Endothelial cell of umbilical vein (primary cell): ENCODE data around the gene C1QBP. TPM values are rescaled to one million over a fixed set of nuclear protein-coding genes. Genes with fewer than 3 reads are reported as not detected.

ENCODE experiments used
- BruUV-seq: library from RNA; stranded (reverse); fragments of 400-500 nt; replicated peaks from 2 replicates; lab custom pipeline; 2021; lab: Mats Ljungman, UMichigan
- CTCF ChIA-PET: fragments of 300-600, 350-600 bp; sonication (Branson Sonifier 250); formaldehyde crosslinking; loops from one replicate; lab custom pipeline; 2021; ENCODE audit warnings: antibody characterized with exemption, inconsistent platforms; lab: Charles Lee
- POLR2A ChIA-PET: fragments of 300-600, 350-600 bp; sonication (Branson Sonifier 250); formaldehyde crosslinking; loops from one replicate; lab custom pipeline; 2021; ENCODE audit warnings: antibody characterized with exemption, inconsistent platforms; lab: Charles Lee
- DNase-seq: peaks from one replicate; pipeline ENCODE4 v3.0.0-alpha.2; 2011; ENCODE audit warnings: low read depth, low spot score
- FAIRE-seq: peaks from 2 replicates; lab custom pipeline; 2011; peaks lifted over from hg19 to GRCh38; lab: Jason Lieb, UNC
- H2AFZ ChIP-seq: 2 replicates; pipeline ENCODE4 v1.6.0; 2012; ENCODE audit warnings: low read depth, low read length, control low read depth, inconsistent platforms
- H3K27ac ChIP-seq: 2 replicates; pipeline ENCODE4 v1.5.1; 2011; ENCODE audit warnings: low read depth, mild to moderate bottlenecking, control low read depth, low read length, moderate library complexity; ENCODE audit not compliant: insufficient read depth
- H3K27me3 ChIP-seq, 2 experiments: 2 replicates each; pipeline versions ENCODE4 v1.6.0 to v1.6.1; 2011; ENCODE audit warnings: low read length in 2 of 2, mixed read lengths in 1 of 2; ENCODE audit not compliant: control insufficient read depth in 2 of 2, insufficient read depth in 2 of 2
- H3K36me3 ChIP-seq, 2 experiments: 2 replicates in 1 of 2; 3 replicates in 1 of 2; pipeline ENCODE4 v1.5.1; 2011; ENCODE audit warnings: low read length in 2 of 2, mild to moderate bottlenecking in 1 of 2, moderate library complexity in 1 of 2; ENCODE audit not compliant: control insufficient read depth in 2 of 2, insufficient read depth in 2 of 2; ENCODE audit errors: extremely low read depth in 1 of 2
- H3K4me1 ChIP-seq: 3 replicates; pipeline ENCODE4 v1.5.1; 2011; ENCODE audit warnings: mild to moderate bottlenecking, low read length; ENCODE audit not compliant: control insufficient read depth, insufficient read depth; ENCODE audit errors: extremely low read depth
- H3K4me2 ChIP-seq: 2 replicates; pipeline ENCODE4 v1.6.1; 2011; ENCODE audit warnings: low read length, control low read depth, mixed read lengths; ENCODE audit not compliant: insufficient read depth
- H3K4me3 ChIP-seq, 3 experiments: fragments of 200-600 bp in 1 of 3; sonication (generic), shearing (Covaris generic) in 1 of 3; replicated peaks in 1 of 3; 2 replicates each; pipeline ENCODE4 v1.5.1; 2011 to 2016; ENCODE audit warnings: control low read depth in 3 of 3, low read length in 3 of 3, mild to moderate bottlenecking in 2 of 3, inconsistent platforms in 1 of 3, low read depth in 1 of 3, moderate library complexity in 1 of 3; ENCODE audit not compliant: insufficient read depth in 1 of 3
- H3K79me2 ChIP-seq: 2 replicates; pipeline ENCODE4 v1.6.0; 2012; ENCODE audit warnings: low read length, inconsistent platforms; ENCODE audit not compliant: control insufficient read depth, insufficient read depth
- H3K9ac ChIP-seq: replicated peaks from 2 replicates; pipeline ENCODE3; 2011; ENCODE audit warnings: low read length, control low read depth; ENCODE audit not compliant: insufficient read depth; ENCODE audit errors: extremely low read depth
- H3K9me1 ChIP-seq: replicated peaks from 3 replicates; pipeline ENCODE4 v1.6.0; 2011; ENCODE audit warnings: mild to moderate bottlenecking, low read length; ENCODE audit not compliant: control insufficient read depth, insufficient read depth; ENCODE audit errors: extremely low read depth
- H3K9me3 ChIP-seq: replicated peaks from 2 replicates; pipeline ENCODE4 v1.5.1; 2012; ENCODE audit warnings: low read length, inconsistent platforms; ENCODE audit not compliant: control insufficient read depth, insufficient read depth
- H4K20me1 ChIP-seq: replicated peaks from 2 replicates; pipeline ENCODE3; 2011; ENCODE audit warnings: mild to moderate bottlenecking, low read length; ENCODE audit not compliant: control insufficient read depth, insufficient read depth; ENCODE audit errors: extremely low read depth
- EZH2 ChIP-seq: IDR thresholded peaks from 2 replicates; pipeline ENCODE4 v1.6.1; 2012; ENCODE audit warnings: borderline replicate concordance, low read depth, mild to moderate bottlenecking, moderate library complexity, low read length, inconsistent platforms; ENCODE audit not compliant: severe bottlenecking
- FOS ChIP-seq: IDR thresholded peaks from 2 replicates; pipeline ENCODE4 v1.6.1; 2011; ENCODE audit warnings: mild to moderate bottlenecking, low read length, moderate library complexity, borderline replicate concordance; ENCODE audit not compliant: insufficient read depth
- GATA2 ChIP-seq: IDR thresholded peaks from 2 replicates; pipeline ENCODE4 v1.7.0; 2011; ENCODE audit warnings: low read depth, mild to moderate bottlenecking, moderate library complexity, mixed read lengths, low read length; ENCODE audit not compliant: insufficient read length, insufficient read depth
- JUN ChIP-seq: IDR thresholded peaks from 2 replicates; pipeline ENCODE4 v1.6.1; 2011; ENCODE audit warnings: borderline replicate concordance, low read depth; ENCODE audit not compliant: insufficient read length, insufficient read depth
- MAX ChIP-seq: IDR thresholded peaks from 2 replicates; pipeline ENCODE4 v1.6.1; 2011; ENCODE audit not compliant: insufficient read depth, insufficient read length
- MYC ChIP-seq: IDR thresholded peaks from one replicate; pipeline ENCODE4 v1.6.1; 2011; ENCODE audit warnings: mild to moderate bottlenecking, low read depth, low read length
- POLR2A ChIP-seq: IDR thresholded peaks from 2 replicates; pipeline ENCODE4 v1.6.1; 2012; ENCODE audit warnings: low read depth, mild to moderate bottlenecking, control low read depth, low read length
- POLR2AphosphoS5 ChIP-seq: IDR thresholded peaks from 2 replicates; pipeline ENCODE4 v1.6.1; 2012; ENCODE audit warnings: low read depth, mild to moderate bottlenecking, control low read depth, low read length, moderate library complexity; ENCODE audit not compliant: insufficient read depth
- dilution Hi-C: fragments of 300-500 bp; cut with MboI; formaldehyde crosslinking; loops from one replicate; pipeline ENCODE4 v1.15.0; 2019; ENCODE audit warnings: low sequenced_read_pairs; ENCODE audit not compliant: extremely low pct_ligation_motif_present
- intact Hi-C: fragments of 100-400 bp; cut with micrococcal nuclease; formaldehyde crosslinking; loops from one replicate; pipeline ENCODE4 v1.10.0; 2022
- polyA plus RNA-seq, 4 experiments: library from polyadenylated mRNA; depleted of rRNA in 3 of 4; stranded (reverse) in 3 of 4; unstranded in 1 of 4; fragments of >200 nt; gene quantifications; 2 replicates each; pipeline versions ENCODE4 v1.2.1 to v1.2.3, GENCODE V29; 2011 to 2012; ENCODE audit warnings: missing spikeins in 1 of 4
- total RNA-seq: library from RNA; stranded (reverse); gene quantifications from 2 replicates; pipeline ENCODE4 v1.2.3, GENCODE V29; 2021
- TF ChIP-seq, protein P1 (sequence below), 2 donors: IDR thresholded peaks; 1 replicate in 1 of 2; 2 replicates in 1 of 2; pipeline ENCODE4 v1.5.1; 2011; ENCODE audit warnings: low read length in 2 of 2, mild to moderate bottlenecking in 2 of 2, moderate library complexity in 2 of 2, control low read depth in 1 of 2, inconsistent platforms in 1 of 2, low read depth in 1 of 2; ENCODE audit not compliant: insufficient read depth in 1 of 2; ENCODE audit errors: extremely low read depth in 1 of 2

C1QBP gene
- total and polyA plus RNA-seq, 2 donors (not counting 3 experiments of a cell fraction or from before 2014, with no cell fraction given): 144 to 218 TPM

DNA sequence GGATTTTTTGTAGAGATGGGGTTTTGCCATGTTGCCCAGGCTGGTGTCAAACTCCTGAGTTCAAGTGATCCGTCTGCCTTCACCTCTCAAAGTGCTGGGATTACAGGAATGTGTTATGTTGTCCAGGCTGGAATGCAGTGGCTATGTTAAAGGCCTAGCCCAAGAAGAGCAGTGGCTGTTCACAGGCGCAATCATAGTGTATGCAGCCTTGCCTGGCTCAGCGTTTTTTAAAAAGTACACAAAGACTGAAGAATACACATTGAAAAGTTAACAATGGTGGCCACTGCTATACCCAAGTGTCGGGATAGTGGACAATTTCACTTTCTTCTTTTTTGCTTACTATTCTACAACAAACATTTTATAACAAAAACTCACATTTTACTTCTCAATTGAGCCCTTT, 40.0 kb upstream of the C1QBP start:
- Histone ChIP-seq H3K9me3 (no peaks in the 10 kb centered on the region), H3K4me2 (no peak overlapping the region), H3K36me3 (peaks cover 25 to 45% of the 10 kb centered on the region in 2 experiments), H3K4me1 (no peaks in the 10 kb centered on the region), H4K20me1 (no peaks in the 10 kb centered on the region), H3K27ac (no peak overlapping the region), H3K27me3 (no peaks in the 10 kb centered on the region), H3K9ac (no peak overlapping the region), H3K9me1 (no peaks in the 10 kb centered on the region), H2AFZ (no peak overlapping the region), H3K4me3 (no peak overlapping the region), H3K79me2 (peaks cover 24% of the 10 kb centered on the region)
- no peak for TF ChIP-seq GATA2
- ChIA-PET CTCF (interaction anchor here (1.3 kb wide), 1 partner anchor 40 kb away, joined by 4 read pairs; the partner anchor contains the start of gene C1QBP), POLR2A (no interaction called here)
- intact Hi-C loops (no loop called here), dilution Hi-C loops (no loop called here)
- FAIRE-seq (no peak), DNase-seq (no peak)
- no TSS peak for BruUV-seq

DNA sequence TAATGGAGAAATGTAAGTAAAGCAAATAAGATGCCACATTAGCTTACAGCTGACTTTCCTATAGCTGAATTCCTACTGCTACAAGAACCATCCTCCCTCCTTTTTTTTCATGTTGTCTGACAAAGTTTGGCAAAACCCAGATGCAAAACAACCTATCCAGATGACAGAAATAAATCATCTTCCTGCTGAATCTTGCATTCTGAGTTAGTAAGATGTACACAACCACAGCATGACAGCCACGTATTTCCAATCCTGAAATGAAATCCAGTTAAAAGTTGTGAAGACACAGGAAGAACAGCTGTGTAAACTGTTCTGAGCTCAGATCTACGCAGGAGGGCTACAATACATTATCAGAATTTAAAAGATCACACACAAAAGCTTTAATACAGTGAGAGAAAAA, 35.0 kb upstream of the C1QBP start:
- Histone ChIP-seq H3K36me3 (peaks cover 15 to 28% of the 10 kb centered on the region in 2 experiments), H3K9ac (no peak overlapping the region), H3K27me3 (no peaks in the 10 kb centered on the region), H3K27ac (no peak overlapping the region), H3K4me1 (no peaks in the 10 kb centered on the region), H3K4me3 (no peak overlapping the region), H3K4me2 (no peak overlapping the region), H4K20me1 (no peaks in the 10 kb centered on the region), H3K9me1 (no peaks in the 10 kb centered on the region), H3K9me3 (no peaks in the 10 kb centered on the region), H3K79me2 (peaks cover 2% of the 10 kb centered on the region), H2AFZ (no peak overlapping the region)
- dilution Hi-C loops (no loop called here), intact Hi-C loops (no loop called here)
- no peak for TF ChIP-seq EZH2
- no peak for TF ChIP-seq FOS
- TF ChIP-seq, protein P1, sequence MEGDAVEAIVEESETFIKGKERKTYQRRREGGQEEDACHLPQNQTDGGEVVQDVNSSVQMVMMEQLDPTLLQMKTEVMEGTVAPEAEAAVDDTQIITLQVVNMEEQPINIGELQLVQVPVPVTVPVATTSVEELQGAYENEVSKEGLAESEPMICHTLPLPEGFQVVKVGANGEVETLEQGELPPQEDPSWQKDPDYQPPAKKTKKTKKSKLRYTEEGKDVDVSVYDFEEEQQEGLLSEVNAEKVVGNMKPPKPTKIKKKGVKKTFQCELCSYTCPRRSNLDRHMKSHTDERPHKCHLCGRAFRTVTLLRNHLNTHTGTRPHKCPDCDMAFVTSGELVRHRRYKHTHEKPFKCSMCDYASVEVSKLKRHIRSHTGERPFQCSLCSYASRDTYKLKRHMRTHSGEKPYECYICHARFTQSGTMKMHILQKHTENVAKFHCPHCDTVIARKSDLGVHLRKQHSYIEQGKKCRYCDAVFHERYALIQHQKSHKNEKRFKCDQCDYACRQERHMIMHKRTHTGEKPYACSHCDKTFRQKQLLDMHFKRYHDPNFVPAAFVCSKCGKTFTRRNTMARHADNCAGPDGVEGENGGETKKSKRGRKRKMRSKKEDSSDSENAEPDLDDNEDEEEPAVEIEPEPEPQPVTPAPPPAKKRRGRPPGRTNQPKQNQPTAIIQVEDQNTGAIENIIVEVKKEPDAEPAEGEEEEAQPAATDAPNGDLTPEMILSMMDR (IDR thresholded peaks at IDR 0.05; ENCODE audit: extremely low read depth in 1 of 2, insufficient read depth in 1 of 2, low read depth in 1 of 2, low read length in 2 of 2): no peak
- no peak for TF ChIP-seq MYC
- no peak for TF ChIP-seq POLR2AphosphoS5
- no peak for TF ChIP-seq GATA2
- no peak for TF ChIP-seq MAX
- TF ChIP-seq POLR2A: no peak
- no peak for TF ChIP-seq JUN
- BruUV-seq: no TSS peak
- CTCF ChIA-PET: no interaction called here
- DNase-seq: no peak
- POLR2A ChIA-PET: interaction anchor here (0.6 kb wide), 1 partner anchor 24 kb away, joined by 6 read pairs; no protein-coding TSS in a partner anchor
- FAIRE-seq: no peak
